Measurements from ENCODE around the gene KLF7.

The KLF7 gene

DNA sequence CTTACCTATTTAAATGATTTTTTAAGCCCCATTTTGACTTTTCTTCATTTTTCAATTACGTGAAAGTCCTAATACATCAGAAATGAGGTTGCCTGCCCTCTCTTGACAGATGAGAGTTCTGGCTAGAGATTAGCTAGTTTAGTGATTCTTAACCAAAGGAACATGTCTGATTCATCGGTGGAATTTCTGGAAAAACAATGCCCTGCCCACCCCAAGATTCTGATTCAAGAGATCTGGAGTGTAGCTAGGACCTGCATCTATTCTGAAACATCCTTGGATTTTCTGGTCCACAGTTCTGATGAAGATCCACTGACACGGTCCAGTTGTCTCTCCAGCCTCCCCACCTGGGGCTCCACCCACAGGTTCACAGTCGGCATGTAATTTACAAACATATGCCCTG, 111.2 kb downstream of the KLF7 start:
- H3K27ac ChIP-seq, result no peak overlapping the region
- TF ChIP-seq, protein P1, sequence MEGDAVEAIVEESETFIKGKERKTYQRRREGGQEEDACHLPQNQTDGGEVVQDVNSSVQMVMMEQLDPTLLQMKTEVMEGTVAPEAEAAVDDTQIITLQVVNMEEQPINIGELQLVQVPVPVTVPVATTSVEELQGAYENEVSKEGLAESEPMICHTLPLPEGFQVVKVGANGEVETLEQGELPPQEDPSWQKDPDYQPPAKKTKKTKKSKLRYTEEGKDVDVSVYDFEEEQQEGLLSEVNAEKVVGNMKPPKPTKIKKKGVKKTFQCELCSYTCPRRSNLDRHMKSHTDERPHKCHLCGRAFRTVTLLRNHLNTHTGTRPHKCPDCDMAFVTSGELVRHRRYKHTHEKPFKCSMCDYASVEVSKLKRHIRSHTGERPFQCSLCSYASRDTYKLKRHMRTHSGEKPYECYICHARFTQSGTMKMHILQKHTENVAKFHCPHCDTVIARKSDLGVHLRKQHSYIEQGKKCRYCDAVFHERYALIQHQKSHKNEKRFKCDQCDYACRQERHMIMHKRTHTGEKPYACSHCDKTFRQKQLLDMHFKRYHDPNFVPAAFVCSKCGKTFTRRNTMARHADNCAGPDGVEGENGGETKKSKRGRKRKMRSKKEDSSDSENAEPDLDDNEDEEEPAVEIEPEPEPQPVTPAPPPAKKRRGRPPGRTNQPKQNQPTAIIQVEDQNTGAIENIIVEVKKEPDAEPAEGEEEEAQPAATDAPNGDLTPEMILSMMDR (conservative IDR thresholded peaks at IDR 0.05), result no peak

DNA sequence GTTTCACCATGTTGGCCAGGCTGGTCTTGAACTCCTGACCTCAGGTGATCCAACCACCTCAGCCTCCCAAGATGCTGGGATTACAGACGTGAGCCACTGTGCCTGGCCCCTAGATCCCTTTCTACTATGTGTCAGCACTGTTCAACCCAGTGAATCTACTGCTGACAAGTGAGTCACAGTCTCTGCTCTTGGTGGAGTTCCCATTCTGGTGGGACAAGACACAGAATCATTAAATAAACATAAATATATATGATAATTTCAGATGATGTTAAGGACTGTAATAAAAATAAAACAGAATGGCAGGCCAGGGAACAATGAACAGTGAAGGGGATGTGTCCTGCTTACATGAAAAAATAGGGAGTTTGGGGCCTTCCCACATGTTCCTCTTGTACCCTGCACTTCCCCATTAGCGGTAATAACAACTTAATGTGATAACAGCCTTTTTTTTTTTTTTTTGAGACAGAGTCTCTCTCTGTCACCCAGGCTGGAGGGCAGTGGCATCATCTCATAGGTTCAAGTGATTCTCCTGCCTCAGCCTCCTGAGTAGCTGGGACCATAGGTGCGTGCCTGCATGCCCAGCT, 114.3 kb downstream of the KLF7 start:
- TF ChIP-seq, protein P1 (conservative IDR thresholded peaks at IDR 0.05), result no peak
- H3K27ac ChIP-seq, result no peak overlapping the region

DNA sequence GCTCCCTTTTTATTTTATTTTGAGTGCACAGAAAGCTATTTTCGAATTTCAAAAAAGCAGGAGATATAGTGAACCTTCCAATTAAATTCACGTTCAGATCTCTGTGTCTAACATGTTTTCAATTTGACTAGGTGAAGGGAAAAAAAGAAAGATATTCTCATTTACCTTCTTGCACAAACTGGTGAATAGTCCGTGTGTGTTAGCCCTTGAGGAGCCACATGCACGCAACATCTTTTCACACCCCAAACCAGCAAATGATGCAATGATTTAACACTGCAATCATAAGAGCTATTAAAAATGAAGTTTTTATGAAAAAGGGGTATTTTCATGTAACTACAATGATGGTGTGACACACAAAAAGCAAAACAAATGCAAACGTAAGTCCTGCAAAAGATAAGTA, 116.6 kb downstream of the KLF7 start:
- H3K27ac ChIP-seq, result no peak overlapping the region
- TF ChIP-seq, protein P1 (conservative IDR thresholded peaks at IDR 0.05), result no peak

DNA sequence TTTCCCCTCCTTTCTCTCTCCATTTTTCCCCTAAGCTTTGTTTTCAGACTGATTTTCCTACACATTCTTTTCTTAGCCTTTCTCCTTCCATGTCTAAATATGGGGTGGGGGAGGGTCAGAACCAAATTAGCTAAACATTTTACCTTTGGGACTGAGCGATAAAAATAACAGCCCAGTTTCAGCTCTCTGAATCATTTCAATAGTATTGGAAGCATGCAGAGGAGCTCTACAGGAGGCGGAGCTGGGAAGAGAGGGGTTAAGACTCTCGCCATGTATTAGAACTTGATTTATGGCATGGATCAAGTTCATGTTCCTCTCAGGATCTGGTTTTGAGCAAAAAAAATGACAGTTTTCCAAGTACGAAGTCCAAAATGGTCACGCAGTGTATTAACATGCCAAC, 117.3 kb downstream of the KLF7 start:
- TF ChIP-seq, protein P1 (conservative IDR thresholded peaks at IDR 0.05), result no peak
- no peak overlapping the region for H3K27ac ChIP-seq

DNA sequence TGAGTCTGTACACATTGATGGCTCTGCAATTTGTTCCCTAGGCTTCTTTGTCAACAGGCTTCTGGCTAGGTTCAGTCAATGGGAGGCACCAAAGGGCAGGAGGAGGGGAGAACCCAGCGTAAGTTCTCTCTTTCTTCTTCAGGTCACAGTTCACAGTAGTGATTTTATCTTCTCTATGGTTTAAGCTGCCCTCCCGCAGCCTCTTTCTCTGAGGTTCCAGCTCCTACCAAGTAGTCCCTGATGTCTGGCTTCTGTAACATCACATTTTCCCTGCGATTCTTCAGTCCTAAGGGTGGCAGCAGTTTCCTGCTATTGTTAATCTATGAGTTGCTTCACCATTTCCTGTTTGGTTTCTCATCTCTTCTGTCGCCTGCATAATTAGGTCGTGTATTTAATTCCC, 119.0 kb downstream of the KLF7 start:
- TF ChIP-seq, protein P1 (conservative IDR thresholded peaks at IDR 0.05), result no peak
- H3K27ac ChIP-seq, result no peak overlapping the region

DNA sequence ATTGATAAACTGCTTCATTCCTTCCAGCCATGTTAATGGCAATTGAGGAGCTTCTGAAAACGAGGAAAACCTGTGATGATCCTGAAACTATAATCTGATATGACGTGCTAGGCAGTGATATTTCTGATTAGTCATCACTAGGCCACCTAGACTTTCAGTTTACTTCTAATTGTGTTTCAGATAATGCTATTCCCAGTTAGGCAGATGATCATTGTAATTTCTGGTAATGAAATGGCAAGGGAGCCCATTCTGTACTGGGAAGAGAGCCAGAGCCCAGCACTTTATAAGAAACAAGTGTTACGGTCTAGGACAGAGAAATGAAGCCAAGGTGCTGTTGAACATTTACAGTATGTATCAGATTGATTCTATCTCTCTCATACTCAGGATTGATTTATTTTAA, 120.2 kb downstream of the KLF7 start:
- TF ChIP-seq, protein P1 (conservative IDR thresholded peaks at IDR 0.05), result no peak
- no peak overlapping the region for H3K27ac ChIP-seq

DNA sequence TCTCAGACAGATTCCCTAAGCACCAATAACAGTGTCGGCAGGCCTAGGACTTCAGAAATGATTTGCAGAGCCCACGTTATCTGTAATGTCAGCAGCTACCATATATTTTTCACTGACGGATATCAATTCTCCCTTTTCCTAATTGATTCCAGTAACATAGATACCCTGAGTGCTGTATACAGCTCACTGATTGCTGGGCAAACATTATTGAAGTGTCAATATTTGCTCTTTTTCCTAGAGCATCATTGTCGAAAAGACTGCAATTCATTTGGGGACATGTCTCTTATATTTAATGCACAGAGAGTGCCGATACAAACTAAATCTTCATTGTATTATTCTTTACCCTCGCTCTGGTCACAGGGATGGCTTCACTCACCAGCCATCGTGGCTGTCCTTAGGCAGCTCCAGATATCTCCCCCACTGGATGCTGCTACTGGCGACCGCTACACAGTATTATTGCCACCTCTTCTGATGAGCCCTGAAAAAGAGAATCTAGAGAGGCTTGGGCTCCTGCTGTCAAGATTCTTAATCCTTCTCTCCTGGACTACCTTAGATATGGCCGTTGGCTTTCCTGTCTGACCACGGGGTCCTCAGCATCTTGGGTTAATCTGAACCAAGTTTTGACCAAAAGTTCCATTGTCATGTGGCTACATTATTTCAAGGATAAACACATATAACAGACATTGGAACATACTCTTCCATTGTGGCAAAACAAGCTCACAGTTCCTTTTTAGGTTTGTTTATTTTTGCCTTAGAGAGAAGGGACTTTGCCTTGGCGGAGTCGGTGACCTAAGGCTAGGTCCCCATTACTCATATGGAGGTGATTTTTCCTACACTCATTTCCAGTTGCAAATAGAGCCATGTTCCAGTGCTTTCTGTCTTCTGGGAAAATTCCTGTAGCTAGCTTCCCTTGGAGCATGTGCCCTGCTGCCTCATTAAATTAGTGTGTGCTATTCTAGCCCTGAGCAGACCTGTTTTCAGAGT, 121.1 kb downstream of the KLF7 start:
- TF ChIP-seq, protein P1 (conservative IDR thresholded peaks at IDR 0.05), result no peak
- H3K27ac ChIP-seq, result no peak overlapping the region

All from VCaP (cell line).